ENCODE measurements around the gene TIGAR. TPM values are rescaled to one million over a fixed set of nuclear protein-coding genes. Genes with fewer than 3 reads are reported as not detected.

The TIGAR gene
- total RNA-seq, 1 donor from 2014 or later, result 20.7 TPM

DNA sequence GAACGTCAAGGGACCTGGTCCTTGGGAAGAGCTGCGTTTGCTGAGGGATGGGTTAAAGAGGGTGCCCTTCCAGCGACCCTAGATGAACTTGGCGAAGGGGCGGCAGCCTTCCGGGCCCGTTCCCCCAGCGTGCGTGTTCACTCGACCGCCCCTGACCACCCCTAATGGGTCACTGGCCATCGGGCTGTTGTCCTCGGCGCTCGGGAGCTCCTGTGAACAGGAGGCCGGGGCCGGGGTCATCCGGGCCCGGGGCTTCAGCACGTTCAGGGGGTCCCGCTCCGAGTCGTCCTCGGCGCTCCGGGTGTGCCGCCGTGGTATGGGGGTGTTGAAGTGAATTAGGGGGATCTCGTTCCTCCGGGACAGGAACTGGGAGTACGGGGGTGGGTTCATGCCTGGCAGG is 49.3 kb downstream of the TIGAR start:
- DNase-seq, result no peak
- Mint-ChIP-seq H3K4me1 (ENCODE audit: low read depth, unreplicated experiment) (peaks cover 4% of the 10 kb centered on the region), H3K27ac (ENCODE audit: unreplicated experiment) (no peak overlapping the region), H3K27me3 (ENCODE audit: unreplicated experiment) (peaks cover 3% of the 10 kb centered on the region), H3K36me3 (ENCODE audit: unreplicated experiment) (no peaks in the 10 kb centered on the region), H3K9me3 (ENCODE audit: unreplicated experiment) (peaks cover 1% of the 10 kb centered on the region), H3K4me3 (ENCODE audit: unreplicated experiment) (no peak overlapping the region)
- TF ChIP-seq, protein P1, sequence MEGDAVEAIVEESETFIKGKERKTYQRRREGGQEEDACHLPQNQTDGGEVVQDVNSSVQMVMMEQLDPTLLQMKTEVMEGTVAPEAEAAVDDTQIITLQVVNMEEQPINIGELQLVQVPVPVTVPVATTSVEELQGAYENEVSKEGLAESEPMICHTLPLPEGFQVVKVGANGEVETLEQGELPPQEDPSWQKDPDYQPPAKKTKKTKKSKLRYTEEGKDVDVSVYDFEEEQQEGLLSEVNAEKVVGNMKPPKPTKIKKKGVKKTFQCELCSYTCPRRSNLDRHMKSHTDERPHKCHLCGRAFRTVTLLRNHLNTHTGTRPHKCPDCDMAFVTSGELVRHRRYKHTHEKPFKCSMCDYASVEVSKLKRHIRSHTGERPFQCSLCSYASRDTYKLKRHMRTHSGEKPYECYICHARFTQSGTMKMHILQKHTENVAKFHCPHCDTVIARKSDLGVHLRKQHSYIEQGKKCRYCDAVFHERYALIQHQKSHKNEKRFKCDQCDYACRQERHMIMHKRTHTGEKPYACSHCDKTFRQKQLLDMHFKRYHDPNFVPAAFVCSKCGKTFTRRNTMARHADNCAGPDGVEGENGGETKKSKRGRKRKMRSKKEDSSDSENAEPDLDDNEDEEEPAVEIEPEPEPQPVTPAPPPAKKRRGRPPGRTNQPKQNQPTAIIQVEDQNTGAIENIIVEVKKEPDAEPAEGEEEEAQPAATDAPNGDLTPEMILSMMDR (IDR thresholded peaks at IDR 0.05; ENCODE audit: partially characterized antibody, unreplicated experiment), result no peak

DNA sequence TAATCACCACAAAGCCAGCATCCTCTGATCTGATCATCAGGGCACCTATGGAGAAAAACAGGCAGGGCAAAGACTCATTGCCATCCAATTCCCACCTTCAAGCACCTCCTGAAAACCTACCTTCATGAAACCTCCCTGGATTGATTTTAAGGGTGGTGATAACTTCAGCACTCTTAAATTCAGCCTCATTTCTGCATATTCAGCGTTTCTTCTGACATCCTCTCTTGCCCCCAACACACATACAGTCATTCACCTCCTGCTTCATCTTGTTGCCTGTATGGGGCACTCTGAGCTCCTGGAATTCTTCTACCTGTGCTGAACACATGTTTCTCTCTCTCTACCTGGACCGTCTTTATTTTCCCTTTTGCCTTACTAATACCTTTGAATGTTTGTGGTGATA is 51.6 kb downstream of the TIGAR start:
- DNase-seq, result no peak
- peaks cover 1% of the 10 kb centered on the region for H3K9me3 Mint-ChIP-seq (ENCODE audit: unreplicated experiment)
- TF ChIP-seq, protein P1 (IDR thresholded peaks at IDR 0.05; ENCODE audit: partially characterized antibody, unreplicated experiment), result no peak

DNA sequence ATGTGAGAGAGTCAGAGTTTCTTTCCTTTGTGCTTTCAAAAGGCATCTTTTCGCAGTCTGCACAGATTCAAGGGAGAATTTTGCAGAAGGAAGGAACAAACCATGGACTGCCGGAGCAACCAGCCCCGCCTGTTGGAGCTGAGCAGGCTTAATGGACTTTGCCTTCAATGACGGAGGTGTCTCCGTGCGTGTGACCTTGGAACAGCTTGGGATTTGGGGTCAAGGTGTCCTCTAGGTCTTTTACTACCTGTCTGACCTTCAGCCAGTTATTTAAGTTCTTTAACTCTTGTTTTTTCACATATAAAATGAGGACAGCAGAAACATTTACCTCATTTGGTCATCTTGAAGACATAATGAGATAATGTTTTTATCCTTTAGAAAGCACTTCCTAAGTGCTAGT is 54.4 kb downstream of the TIGAR start:
- H3K36me3 Mint-ChIP-seq (ENCODE audit: unreplicated experiment), result no peaks in the 10 kb centered on the region
- H3K4me3 Mint-ChIP-seq (ENCODE audit: unreplicated experiment), result no peak overlapping the region
- TF ChIP-seq, protein P1 (IDR thresholded peaks at IDR 0.05; ENCODE audit: partially characterized antibody, unreplicated experiment), result no peak
- H3K4me1 Mint-ChIP-seq (ENCODE audit: low read depth, unreplicated experiment), result peaks cover 4% of the 10 kb centered on the region
- H3K27ac Mint-ChIP-seq (ENCODE audit: unreplicated experiment), result no peak overlapping the region
- no peak for DNase-seq
- H3K27me3 Mint-ChIP-seq (ENCODE audit: unreplicated experiment), result no peaks in the 10 kb centered on the region
- no peaks in the 10 kb centered on the region for H3K9me3 Mint-ChIP-seq (ENCODE audit: unreplicated experiment)

More for the DNA sequence above, 51.6 kb downstream of the TIGAR start:
- peaks cover 8% of the 10 kb centered on the region for H3K4me1 Mint-ChIP-seq (ENCODE audit: low read depth, unreplicated experiment)
- no peaks in the 10 kb centered on the region for H3K36me3 Mint-ChIP-seq (ENCODE audit: unreplicated experiment)
- no peak overlapping the region for H3K27ac Mint-ChIP-seq (ENCODE audit: unreplicated experiment)
- H3K27me3 Mint-ChIP-seq (ENCODE audit: unreplicated experiment), result peaks cover 1% of the 10 kb centered on the region
- no peak overlapping the region for H3K4me3 Mint-ChIP-seq (ENCODE audit: unreplicated experiment)

DNA sequence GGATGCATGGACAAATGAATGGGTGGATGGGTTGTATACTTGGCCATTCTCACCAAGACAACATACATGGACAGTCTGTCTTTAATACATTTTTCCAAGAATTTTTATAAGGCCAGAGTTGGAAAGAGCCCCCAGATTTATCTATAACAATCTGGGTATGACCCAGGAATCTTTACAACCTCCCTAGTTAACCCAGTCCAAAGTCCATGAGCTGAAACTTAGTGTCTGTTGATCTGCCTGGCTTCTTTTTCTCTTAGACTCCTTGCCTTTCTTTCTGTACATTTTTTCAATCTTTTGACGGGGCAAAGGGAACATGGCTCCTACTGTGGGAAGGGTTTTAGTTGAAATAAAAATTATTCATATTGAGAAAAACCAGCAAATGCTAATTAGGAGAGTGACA is 57.8 kb downstream of the TIGAR start:
- H3K36me3 Mint-ChIP-seq (ENCODE audit: unreplicated experiment), result no peaks in the 10 kb centered on the region
- H3K27ac Mint-ChIP-seq (ENCODE audit: unreplicated experiment), result no peak overlapping the region

DNA sequence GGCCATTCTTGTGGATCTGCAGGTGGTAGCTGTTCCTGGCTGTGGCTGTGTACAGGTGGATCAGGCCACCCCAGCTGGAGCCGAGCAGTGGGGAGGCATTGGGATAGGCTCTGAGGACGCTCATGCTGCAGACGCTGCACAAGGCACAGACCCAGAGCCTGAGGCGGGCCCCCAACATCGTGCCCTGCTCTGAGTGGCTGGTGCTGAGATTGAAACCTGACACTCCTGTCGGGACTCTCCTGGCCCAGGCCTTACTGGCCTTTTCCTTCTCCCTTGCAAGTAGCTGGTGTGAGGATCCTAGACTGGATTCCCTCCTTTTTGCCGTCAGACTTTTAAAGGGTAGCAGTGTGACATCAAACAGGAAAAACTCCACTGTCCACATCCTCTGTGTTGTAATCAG is 58.4 kb downstream of the TIGAR start, which contains the start of gene FGF23:
Gene FGF23 (minus strand): TSS at position 308 of the 400 bp plus-strand sequence. CDS start 130 bp downstream, at position 178.
- Mint-ChIP-seq H3K9me3 (ENCODE audit: unreplicated experiment) (no peaks in the 10 kb centered on the region), H3K27ac (ENCODE audit: unreplicated experiment) (no peak within 1 kb of the TSS), H3K27me3 (ENCODE audit: unreplicated experiment) (no peaks in the 10 kb centered on the region), H3K4me3 (ENCODE audit: unreplicated experiment) (no peak within 1 kb of the TSS), H3K4me1 (ENCODE audit: low read depth, unreplicated experiment) (peaks cover 4% of the 10 kb centered on the region), H3K36me3 (ENCODE audit: unreplicated experiment) (no peaks in the 10 kb centered on the region)
- peak; percentile 39 for DNase-seq
- TF ChIP-seq, protein P1 (IDR thresholded peaks at IDR 0.05; ENCODE audit: partially characterized antibody, unreplicated experiment), result no peak

More for the DNA sequence above, 57.8 kb downstream of the TIGAR start:
- TF ChIP-seq, protein P1 (IDR thresholded peaks at IDR 0.05; ENCODE audit: partially characterized antibody, unreplicated experiment), result no peak
- Mint-ChIP-seq H3K4me3 (ENCODE audit: unreplicated experiment) (no peak overlapping the region), H3K9me3 (ENCODE audit: unreplicated experiment) (no peaks in the 10 kb centered on the region), H3K27me3 (ENCODE audit: unreplicated experiment) (no peaks in the 10 kb centered on the region), H3K4me1 (ENCODE audit: low read depth, unreplicated experiment) (peaks cover 4% of the 10 kb centered on the region)
- no peak for DNase-seq
